SU-DHL-6 (cell line): Measurements from ENCODE around the gene NFRKB.

ENCODE experiments used
- H2AFZ ChIP-seq: fragments of 200-600 bp; sonication (generic); 2 replicates; pipeline ENCODE4 v1.6.1; 2014; ENCODE audit warnings: low read depth, mild to moderate bottlenecking, moderate library complexity, mixed read lengths, antibody characterized with exemption, low read length; ENCODE audit not compliant: severe bottlenecking
- H3F3A ChIP-seq: fragments of 200-600 bp; shearing (Covaris generic); 2 replicates; pipeline ENCODE4 v1.6.0; 2016; ENCODE audit warnings: antibody characterized with exemption, mild to moderate bottlenecking; ENCODE audit not compliant: insufficient read depth
- H3K27ac ChIP-seq: fragments of 200-600 bp; sonication (generic); 2 replicates; pipeline ENCODE4 v1.5.1; 2016; ENCODE audit warnings: low read depth, mild to moderate bottlenecking, low read length, moderate library complexity, mixed read lengths
- H3K27me3 ChIP-seq: fragments of 200-600 bp; sonication (generic), shearing (Covaris generic); 2 replicates; pipeline ENCODE4 v1.6.0; 2014; ENCODE audit warnings: mild to moderate bottlenecking, low read length
- H3K36me3 ChIP-seq: fragments of 200-600 bp; sonication (generic); 2 replicates; pipeline ENCODE4 v1.6.1; 2014; ENCODE audit warnings: mild to moderate bottlenecking, low read length, mixed read lengths
- H3K4me2 ChIP-seq: fragments of 300-600, 200-600 bp; shearing (Covaris generic), sonication (generic); 2 replicates; pipeline ENCODE4 v1.6.0; 2014; ENCODE audit warnings: low read length, low read depth, mild to moderate bottlenecking; ENCODE audit not compliant: poor library complexity, severe bottlenecking
- H3K4me3 ChIP-seq: fragments of 200-600 bp; sonication (generic); 2 replicates; pipeline ENCODE4 v1.5.1; 2014; ENCODE audit warnings: antibody characterized with exemption, low read length, mild to moderate bottlenecking, mixed read lengths; ENCODE audit not compliant: insufficient read depth, poor library complexity, severe bottlenecking
- H3K79me2 ChIP-seq: fragments of 200-600 bp; sonication (generic); 2 replicates; pipeline ENCODE4 v1.6.1; 2014; ENCODE audit warnings: mild to moderate bottlenecking, low read length, moderate library complexity; ENCODE audit not compliant: insufficient read depth
- H3K9ac ChIP-seq: fragments of 200-600 bp; sonication (generic); 2 replicates; pipeline ENCODE4 v1.7.0; 2014; ENCODE audit warnings: mild to moderate bottlenecking, low read length
- H3K9me2 ChIP-seq: fragments of 200-600 bp; sonication (generic); replicated peaks from 2 replicates; pipeline ENCODE4 v1.6.1; 2014; ENCODE audit warnings: low read length; ENCODE audit not compliant: insufficient read depth
- H3K9me3 ChIP-seq: fragments of 200-600 bp; sonication (generic); 2 replicates; pipeline ENCODE4 v1.6.1; 2014; ENCODE audit warnings: low read length, mixed read lengths; ENCODE audit not compliant: insufficient read depth
- H4K20me1 ChIP-seq: fragments of 200-600 bp; sonication (generic); 2 replicates; pipeline ENCODE4 v1.6.1; 2014; ENCODE audit warnings: low read depth, mild to moderate bottlenecking, antibody characterized with exemption, low read length, moderate library complexity, mixed read lengths
- CTCF ChIP-seq: fragments of 200-600 bp; sonication (generic); IDR thresholded peaks from one replicate; pipeline ENCODE4 v1.5.1; 2017; ENCODE audit warnings: antibody characterized with exemption, mild to moderate bottlenecking, low read length, moderate library complexity; ENCODE audit not compliant: insufficient read depth, poor library complexity, severe bottlenecking
- EZH2phosphoT487 ChIP-seq: fragments of 200-600 bp; sonication (generic), shearing (Covaris generic); conservative IDR thresholded peaks from 2 replicates; pipeline ENCODE4 v1.6.1; 2018; ENCODE audit warnings: mild to moderate bottlenecking, antibody characterized with exemption, low read length, moderate library complexity, mixed read lengths

NFRKB gene

GRCh38 chr11:129928923-129929692 is 33.7 kb upstream of the NFRKB start:
- Histone ChIP-seq H3K9me2 (no peaks in the 10 kb centered on the region), H3K4me3 (no peak overlapping the region), H3K9ac (no peak overlapping the region), H3K4me2 (no peak overlapping the region), H4K20me1 (no peaks in the 10 kb centered on the region), H3K27me3 (no peaks in the 10 kb centered on the region), H3K36me3 (peaks cover 10% of the 10 kb centered on the region; the same call in 1 of the 2 replicates), H3F3A (peaks cover 12% of the 10 kb centered on the region; the same call in 1 of the 2 replicates), H3K79me2 (no peaks in the 10 kb centered on the region), H2AFZ (no peak overlapping the region), H3K9me3 (no peaks in the 10 kb centered on the region), H3K27ac (no peak overlapping the region)
- no peak for TF ChIP-seq EZH2phosphoT487
- no peak for TF ChIP-seq CTCF

- Histone ChIP-seq H3K9me3 (no peaks in the 10 kb centered on the region), H3K79me2 (no peaks in the 10 kb centered on the region), H3K27me3 (no peaks in the 10 kb centered on the region), H3F3A (peaks cover 16% of the 10 kb centered on the region; the same call in 1 of the 2 replicates), H3K4me3 (no peak overlapping the region), H4K20me1 (no peaks in the 10 kb centered on the region), H3K9ac (no peak overlapping the region), H3K9me2 (no peaks in the 10 kb centered on the region), H3K4me2 (no peak overlapping the region), H2AFZ (no peak overlapping the region), H3K36me3 (peaks cover 17% of the 10 kb centered on the region), H3K27ac (no peak overlapping the region)
- TF ChIP-seq CTCF: no peak
- TF ChIP-seq EZH2phosphoT487: no peak
Measured at GRCh38 chr11:129922674-129923073, 27.3 kb upstream of the NFRKB start.

- TF ChIP-seq EZH2phosphoT487: no peak
- no peak for TF ChIP-seq CTCF
- no peaks in the 10 kb centered on the region for H3K27me3 ChIP-seq
- no peaks in the 10 kb centered on the region for H3K79me2 ChIP-seq
- no peaks in the 10 kb centered on the region for H3K9me2 ChIP-seq
- no peaks in the 10 kb centered on the region for H3K9me3 ChIP-seq
- no peak overlapping the region for H3K4me2 ChIP-seq
- no peak overlapping the region for H3K27ac ChIP-seq
- H2AFZ ChIP-seq: no peak overlapping the region
- no peaks in the 10 kb centered on the region for H3F3A ChIP-seq
- no peak overlapping the region for H3K9ac ChIP-seq
- no peak overlapping the region for H3K4me3 ChIP-seq
- no peaks in the 10 kb centered on the region for H4K20me1 ChIP-seq
- peaks cover 19% of the 10 kb centered on the region for H3K36me3 ChIP-seq
Measured at GRCh38 chr11:129918361-129918760, 23.0 kb upstream of the NFRKB start.
